ENCODE data around the gene AK5. TPM values are rescaled to one million over a fixed set of nuclear protein-coding genes. Genes with fewer than 3 reads are reported as not detected.

AK5 gene
- total and polyA plus RNA-seq, 11 donors = 0.14 to 0.91 (median 0.40) TPM; not detected in 2

GRCh38 chr1:77253211-77253610 is 28.6 kb upstream of the AK5 start:
- DNase-seq (no peak), ATAC-seq (no peak)
- H3K4me3 ChIP-seq = no peak overlapping the region
- peaks cover 0 to 81% (median 39%) of the 10 kb centered on the region in 12 donors for H3K9me3 ChIP-seq
- no peaks in the 10 kb centered on the region for H3K4me1 ChIP-seq
- no peak overlapping the region for H3K27ac ChIP-seq
- H3K27me3 ChIP-seq = no peaks in the 10 kb centered on the region
- intact Hi-C loops (cut with DNase I) = no loop called here
- WGBS, 4 donors = 64 to 83% (median 77%) methylated on average over 1 of the region's 1 CpG
- TF ChIP-seq CTCF (IDR thresholded peaks at IDR 0.05) (no peak), POLR2A (IDR thresholded peaks at IDR 0.05) (no peak)
- no peaks in the 10 kb centered on the region for H3K36me3 ChIP-seq

GRCh38 chr1:77263708-77264107 is 18.1 kb upstream of the AK5 start:
- Histone ChIP-seq H3K9me3 (no peaks in the 10 kb centered on the region), H3K4me3 (no peak overlapping the region), H3K36me3 (no peaks in the 10 kb centered on the region), H3K27me3 (peaks cover 0 to 11% (median 0%) of the 10 kb centered on the region in 9 donors), H3K27ac (no peak overlapping the region), H3K4me1 (no peaks in the 10 kb centered on the region)
- TF ChIP-seq POLR2A (IDR thresholded peaks at IDR 0.05) (no peak), CTCF (IDR thresholded peaks at IDR 0.05) (no peak)
- ATAC-seq (no peak), DNase-seq (no peak)
- WGBS, 4 donors = 52 to 71% (median 62%) methylated on average over 1 of the region's 1 CpG
- intact Hi-C loops (cut with DNase I) = no loop called here

- H3K27ac ChIP-seq = no peak overlapping the region
- H3K4me1 ChIP-seq = no peaks in the 10 kb centered on the region
- H3K27me3 ChIP-seq = peaks cover 0 to 11% (median 0%) of the 10 kb centered on the region in 9 donors
- 33 to 47% (median 42%) methylated on average over 1 of the region's 1 CpG for WGBS, 4 donors
- no peaks in the 10 kb centered on the region for H3K36me3 ChIP-seq
- H3K4me3 ChIP-seq = no peak overlapping the region
- TF ChIP-seq CTCF (IDR thresholded peaks at IDR 0.05) (no peak), POLR2A (IDR thresholded peaks at IDR 0.05) (no peak)
- DNase-seq (no peak), ATAC-seq (no peak)
- no peaks in the 10 kb centered on the region for H3K9me3 ChIP-seq
- intact Hi-C loops (cut with DNase I) = no loop called here
Measured at GRCh38 chr1:77265180-77265579, 16.6 kb upstream of the AK5 start.

GRCh38 chr1:77267035-77267434 is 14.8 kb upstream of the AK5 start:
- intact Hi-C loops (cut with DNase I) = no loop called here
- Histone ChIP-seq H3K4me1 (no peaks in the 10 kb centered on the region), H3K4me3 (no peak overlapping the region), H3K27ac (no peak overlapping the region), H3K9me3 (no peaks in the 10 kb centered on the region), H3K27me3 (peaks cover 0 to 11% (median 0%) of the 10 kb centered on the region in 9 donors), H3K36me3 (no peaks in the 10 kb centered on the region)
- no peak for DNase-seq
- ATAC-seq = no peak
- no peak for TF ChIP-seq CTCF (IDR thresholded peaks at IDR 0.05)
- no peak for TF ChIP-seq POLR2A (IDR thresholded peaks at IDR 0.05)
- 36 to 51% (median 39%) methylated on average over 1 of the region's 1 CpG for WGBS, 4 donors
